GM12874 (cell line): ENCODE results near the gene SLC6A1.

ENCODE experiments used
- CTCF ChIP-seq: IDR thresholded peaks from 2 replicates; pipeline ENCODE4 v1.5.1; 2011; ENCODE audit warnings: low read depth, mild to moderate bottlenecking, control low read depth, low read length, moderate library complexity; ENCODE audit not compliant: insufficient read depth

The SLC6A1 gene

GRCh38 chr3:11002371-11002807 lies 9.8 kb downstream of the SLC6A1 start:
- no peak for TF ChIP-seq CTCF

- TF ChIP-seq CTCF = no peak
These were observed 12.0 kb downstream of the SLC6A1 start for GRCh38 chr3:11004563-11004962.

- no peak for TF ChIP-seq CTCF
These were observed 13.2 kb downstream of the SLC6A1 start for GRCh38 chr3:11005686-11006256.

- no peak for TF ChIP-seq CTCF
These were observed 14.7 kb downstream of the SLC6A1 start for GRCh38 chr3:11006986-11007933.

- no peak for TF ChIP-seq CTCF
These were observed 17.4 kb downstream of the SLC6A1 start for GRCh38 chr3:11009898-11010297.

- TF ChIP-seq CTCF = no peak
These were observed 18.0 kb downstream of the SLC6A1 start for GRCh38 chr3:11010426-11011165.

GRCh38 chr3:11014253-11014652 lies 21.7 kb downstream of the SLC6A1 start:
- no peak for TF ChIP-seq CTCF
